ENCODE measurements around the gene TBRG1. TPM values are rescaled to one million over a fixed set of nuclear protein-coding genes. Genes with fewer than 3 reads are reported as not detected.

The TBRG1 gene
- total and polyA plus RNA-seq, 2 of the 4 experiments (the other 2 are of a cell fraction), result 13.3 to 23.2 TPM

- Histone ChIP-seq H3K27me3 (ENCODE audit: control insufficient read depth, insufficient read depth, low read length) (peaks cover 6% of the 10 kb centered on the region; the same call in 1 of the 2 replicates), H2AK5ac (ENCODE audit: low read depth, low read length) (no peak overlapping the region), H3K9ac (ENCODE audit: low read depth, low read length) (no peak overlapping the region), H2BK20ac (ENCODE audit: low read depth, low read length) (no peak overlapping the region), H3K56ac (ENCODE audit: extremely low read depth, insufficient read depth, low read length) (no peak overlapping the region), H3K9me1 (ENCODE audit: insufficient read depth, low read length) (no peaks in the 10 kb centered on the region), H2BK5ac (ENCODE audit: low read depth, low read length, poor library complexity, severe bottlenecking) (no peak overlapping the region), H3K4me1 (ENCODE audit: control insufficient read depth, insufficient read depth, low read length) (no peaks in the 10 kb centered on the region), H3K9me3 (ENCODE audit: control insufficient read depth, insufficient read depth, low read length) (no peaks in the 10 kb centered on the region), H2AK9ac (replicated peaks; ENCODE audit: low read depth, low read length, poor library complexity) (no peak overlapping the region), H3K4me3 (ENCODE audit: insufficient read depth, low read depth, low read length) (no peak overlapping the region), H3K4me2 (ENCODE audit: low read depth, low read length) (no peak overlapping the region), H2BK120ac (ENCODE audit: low read depth, low read length) (no peak overlapping the region), H3K14ac (replicated peaks; ENCODE audit: low read depth, low read length) (no peak overlapping the region), H3K79me1 (ENCODE audit: low read depth in 1 of 2, low read length in 2 of 2) (no peaks in the 10 kb centered on the region), H2AFZ (replicated peaks; ENCODE audit: low read length, poor library complexity) (no peak overlapping the region), H3K18ac (ENCODE audit: low read depth, low read length) (no peak overlapping the region), H3K23ac (ENCODE audit: low read depth, low read length) (no peak overlapping the region), H2BK15ac (ENCODE audit: low read depth, low read length) (no peak overlapping the region), H4K91ac (ENCODE audit: insufficient read depth, low read depth, low read length) (no peak overlapping the region), H3K36me3 (ENCODE audit: control insufficient read depth, insufficient read depth, low read length) (no peaks in the 10 kb centered on the region), H3K27ac (ENCODE audit: insufficient read depth, low read length) (no peak overlapping the region), H4K8ac (ENCODE audit: low read depth in 2 of 2, low read length in 2 of 2) (no peak overlapping the region), H3K4ac (ENCODE audit: low read depth, low read length) (no peak overlapping the region), H4K20me1 (ENCODE audit: insufficient read depth, low read length) (no peaks in the 10 kb centered on the region), H4K5ac (ENCODE audit: low read depth, low read length) (no peak overlapping the region)
- intact Hi-C loops (cut with micrococcal nuclease) (no loop called here), dilution Hi-C loops (cut with HindIII; ENCODE audit: low sequenced_read_pairs, unreplicated experiment) (no loop called here), in situ Hi-C loops (cut with MboI; ENCODE audit: low sequenced_read_pairs) (loop anchor here (25.0 kb wide), 1 partner anchor 533 kb away; no protein-coding TSS in a partner anchor)
- TF ChIP-seq RFX5 (IDR thresholded peaks at IDR 0.05; ENCODE audit: low read depth, low read length) (no peak), CEBPB (IDR thresholded peaks at IDR 0.05; ENCODE audit: low read depth, low read length) (no peak), MAZ (IDR thresholded peaks at IDR 0.05; ENCODE audit: borderline replicate concordance, low read depth, low read length) (no peak), CTCF (conservative IDR thresholded peaks at IDR 0.05; ENCODE audit: low read depth, low read length) (no peak)
- WGBS, 2 experiments (ENCODE audit: extremely low coverage in 2 of 2, insufficient read length in 1 of 2), result no CpG with 5 or more reads among the region's 3 CpGs
- DNase-seq (no peak), ATAC-seq (ENCODE audit: low read depth) (no peak)
- POLR2A ChIA-PET (ENCODE audit: unreplicated experiment), result no interaction called here
- no TSS peak for BruUV-seq (replicated peaks)
- CTCF ChIA-PET, result interaction anchor here (1.4 kb wide), 1 partner anchor 10 kb away, joined by 3 read pairs; no protein-coding TSS in a partner anchor
Measured at GRCh38 chr11:124595302-124595701, 27.4 kb upstream of the TBRG1 start.
